Tibial nerve (tissue), 3 donors: ENCODE measurements around the gene NUAK1.

Source experiments
- POLR2A ChIP-seq, 2 donors: fragments of 450-650 bp; IDR thresholded peaks; one replicate each; pipeline ENCODE4 v1.6.1; 2017; ENCODE audit warnings: antibody characterized with exemption in 2 of 2, mild to moderate bottlenecking in 2 of 2, moderate library complexity in 2 of 2
- TF ChIP-seq, protein P1 (sequence below), 5 experiments: fragments of 200-600 bp in 3 of 5; fragments of 450-650 bp in 2 of 5; sonication (generic) in 3 of 5; IDR thresholded peaks; one replicate each; pipeline ENCODE4 v1.5.1; 2016 to 2019; ENCODE audit warnings: antibody characterized with exemption in 5 of 5, mild to moderate bottlenecking in 3 of 5, moderate library complexity in 2 of 5

DNA sequence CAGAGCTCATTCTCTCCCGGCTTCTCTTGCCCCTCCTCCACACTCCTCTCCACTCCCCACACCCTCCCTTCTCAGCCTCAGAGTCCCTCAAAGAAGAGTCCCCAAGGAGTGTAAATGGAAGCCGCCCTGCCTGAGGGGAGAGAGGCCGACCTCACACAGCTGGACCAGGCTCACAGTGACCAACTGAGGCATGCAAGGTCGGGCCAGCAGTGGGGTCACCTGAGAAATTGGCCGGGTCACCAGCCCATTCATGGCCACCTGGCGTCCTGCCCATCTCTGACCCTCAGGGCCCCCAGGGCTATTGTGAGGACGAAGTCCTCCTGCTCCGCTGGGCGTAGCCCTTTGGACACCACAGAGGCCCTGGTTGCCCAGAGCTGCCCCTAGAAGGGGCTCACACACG lies 49.5 kb upstream of the NUAK1 start:
- TF ChIP-seq, protein P1, sequence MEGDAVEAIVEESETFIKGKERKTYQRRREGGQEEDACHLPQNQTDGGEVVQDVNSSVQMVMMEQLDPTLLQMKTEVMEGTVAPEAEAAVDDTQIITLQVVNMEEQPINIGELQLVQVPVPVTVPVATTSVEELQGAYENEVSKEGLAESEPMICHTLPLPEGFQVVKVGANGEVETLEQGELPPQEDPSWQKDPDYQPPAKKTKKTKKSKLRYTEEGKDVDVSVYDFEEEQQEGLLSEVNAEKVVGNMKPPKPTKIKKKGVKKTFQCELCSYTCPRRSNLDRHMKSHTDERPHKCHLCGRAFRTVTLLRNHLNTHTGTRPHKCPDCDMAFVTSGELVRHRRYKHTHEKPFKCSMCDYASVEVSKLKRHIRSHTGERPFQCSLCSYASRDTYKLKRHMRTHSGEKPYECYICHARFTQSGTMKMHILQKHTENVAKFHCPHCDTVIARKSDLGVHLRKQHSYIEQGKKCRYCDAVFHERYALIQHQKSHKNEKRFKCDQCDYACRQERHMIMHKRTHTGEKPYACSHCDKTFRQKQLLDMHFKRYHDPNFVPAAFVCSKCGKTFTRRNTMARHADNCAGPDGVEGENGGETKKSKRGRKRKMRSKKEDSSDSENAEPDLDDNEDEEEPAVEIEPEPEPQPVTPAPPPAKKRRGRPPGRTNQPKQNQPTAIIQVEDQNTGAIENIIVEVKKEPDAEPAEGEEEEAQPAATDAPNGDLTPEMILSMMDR (IDR thresholded peaks at IDR 0.05), result no peak
- no peak for TF ChIP-seq POLR2A (IDR thresholded peaks at IDR 0.05)
